ENCODE data around the gene NSG2.

- TF ChIP-seq, protein P1, sequence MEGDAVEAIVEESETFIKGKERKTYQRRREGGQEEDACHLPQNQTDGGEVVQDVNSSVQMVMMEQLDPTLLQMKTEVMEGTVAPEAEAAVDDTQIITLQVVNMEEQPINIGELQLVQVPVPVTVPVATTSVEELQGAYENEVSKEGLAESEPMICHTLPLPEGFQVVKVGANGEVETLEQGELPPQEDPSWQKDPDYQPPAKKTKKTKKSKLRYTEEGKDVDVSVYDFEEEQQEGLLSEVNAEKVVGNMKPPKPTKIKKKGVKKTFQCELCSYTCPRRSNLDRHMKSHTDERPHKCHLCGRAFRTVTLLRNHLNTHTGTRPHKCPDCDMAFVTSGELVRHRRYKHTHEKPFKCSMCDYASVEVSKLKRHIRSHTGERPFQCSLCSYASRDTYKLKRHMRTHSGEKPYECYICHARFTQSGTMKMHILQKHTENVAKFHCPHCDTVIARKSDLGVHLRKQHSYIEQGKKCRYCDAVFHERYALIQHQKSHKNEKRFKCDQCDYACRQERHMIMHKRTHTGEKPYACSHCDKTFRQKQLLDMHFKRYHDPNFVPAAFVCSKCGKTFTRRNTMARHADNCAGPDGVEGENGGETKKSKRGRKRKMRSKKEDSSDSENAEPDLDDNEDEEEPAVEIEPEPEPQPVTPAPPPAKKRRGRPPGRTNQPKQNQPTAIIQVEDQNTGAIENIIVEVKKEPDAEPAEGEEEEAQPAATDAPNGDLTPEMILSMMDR (IDR thresholded peaks at IDR 0.05; ENCODE audit: low read length) = no peak
- no peak for TF ChIP-seq EZH2 (IDR thresholded peaks at IDR 0.05; ENCODE audit: borderline replicate concordance, low read length)
Observed at GRCh38 chr5:174098694-174099093, 53.2 kb downstream of the NSG2 start.

Data from OCI-LY1 (cell line).